ENCODE results near the gene ZRSR2.
"Not testable (repeated sequence)": the region's sequence is repeated elsewhere in the genome, so short reads cannot be mapped to it uniquely, and the experiment has no call there.

ZRSR2 gene

GRCh38 chrX:15797707-15798106 lies 7.4 kb downstream of the ZRSR2 start:
- no peak for DNase-seq (ENCODE audit: low read depth in 4 of 4, low spot score in 1 of 4)

- no peak for DNase-seq (ENCODE audit: low read depth in 4 of 4, low spot score in 1 of 4)
Observed at GRCh38 chrX:15804563-15804962, 14.3 kb downstream of the ZRSR2 start.

GRCh38 chrX:15808254-15808653 lies 18.0 kb downstream of the ZRSR2 start:
- no peak for DNase-seq (ENCODE audit: low read depth in 4 of 4, low spot score in 1 of 4)

- DNase-seq (ENCODE audit: low read depth in 4 of 4, low spot score in 1 of 4) = no peak
Observed at GRCh38 chrX:15812192-15812938, 22.1 kb downstream of the ZRSR2 start.

DNA sequence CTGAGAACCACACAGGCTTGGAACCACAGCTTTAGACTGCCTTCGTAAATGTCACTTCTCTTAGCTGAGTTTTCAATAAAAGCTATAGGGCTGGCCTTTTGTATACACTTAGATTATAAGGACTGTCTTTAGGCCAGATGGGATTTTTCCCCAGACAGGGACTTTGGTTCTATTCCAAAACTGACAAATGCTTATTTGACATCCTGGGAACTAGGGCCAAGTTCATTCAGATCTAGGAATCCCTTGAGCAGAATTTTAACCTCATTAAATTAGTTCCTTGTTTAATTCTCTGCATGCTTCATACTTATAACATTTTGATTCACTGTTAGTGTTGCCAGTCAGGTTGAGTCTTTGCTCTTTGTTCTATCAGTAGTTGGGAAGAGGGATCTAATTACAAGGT lies 23.1 kb downstream of the ZRSR2 start:
- no peak for DNase-seq (ENCODE audit: low read depth in 4 of 4, low spot score in 1 of 4)

DNA sequence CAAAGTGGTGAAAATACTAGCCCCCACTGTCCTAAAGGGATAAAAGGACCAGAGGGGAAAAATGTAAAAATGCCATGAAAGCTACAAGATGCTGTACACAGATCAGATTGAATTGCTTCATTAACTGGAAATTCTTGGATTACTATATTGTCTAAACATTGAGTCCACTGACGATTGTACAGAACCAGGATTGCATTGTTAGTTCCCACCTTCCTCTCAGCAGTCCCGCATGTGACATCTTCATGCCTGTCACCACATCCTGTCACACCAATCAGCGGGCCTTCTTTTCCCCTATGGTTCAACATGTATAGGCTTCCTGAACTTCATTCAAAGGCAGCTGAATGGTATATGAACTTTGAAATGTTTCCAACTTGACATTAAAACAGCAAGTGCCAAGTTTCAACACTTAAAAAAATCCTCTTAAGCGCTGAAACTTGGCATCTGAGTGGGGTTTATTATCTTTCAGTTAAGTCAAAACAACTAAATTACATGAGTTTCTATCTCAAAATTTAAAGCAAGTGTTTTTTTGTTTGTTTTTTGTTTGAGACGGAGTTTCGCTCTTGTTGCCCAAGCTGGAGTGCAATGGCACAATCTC lies 24.6 kb downstream of the ZRSR2 start:
- DNase-seq (ENCODE audit: low read depth in 4 of 4, low spot score in 1 of 4) = no peak

GRCh38 chrX:15815779-15816437 lies 25.6 kb downstream of the ZRSR2 start:
- no peak for DNase-seq (ENCODE audit: low read depth in 4 of 4, low spot score in 1 of 4)

- no peak for DNase-seq (ENCODE audit: low read depth in 4 of 4, low spot score in 1 of 4)
Observed at GRCh38 chrX:15816438-15816809, 26.1 kb downstream of the ZRSR2 start.

- peak in 1 of 4 experiments; percentile 11 for DNase-seq (ENCODE audit: low read depth in 4 of 4, low spot score in 1 of 4)
Observed at GRCh38 chrX:15816886-15817285, 26.6 kb downstream of the ZRSR2 start.

DNA sequence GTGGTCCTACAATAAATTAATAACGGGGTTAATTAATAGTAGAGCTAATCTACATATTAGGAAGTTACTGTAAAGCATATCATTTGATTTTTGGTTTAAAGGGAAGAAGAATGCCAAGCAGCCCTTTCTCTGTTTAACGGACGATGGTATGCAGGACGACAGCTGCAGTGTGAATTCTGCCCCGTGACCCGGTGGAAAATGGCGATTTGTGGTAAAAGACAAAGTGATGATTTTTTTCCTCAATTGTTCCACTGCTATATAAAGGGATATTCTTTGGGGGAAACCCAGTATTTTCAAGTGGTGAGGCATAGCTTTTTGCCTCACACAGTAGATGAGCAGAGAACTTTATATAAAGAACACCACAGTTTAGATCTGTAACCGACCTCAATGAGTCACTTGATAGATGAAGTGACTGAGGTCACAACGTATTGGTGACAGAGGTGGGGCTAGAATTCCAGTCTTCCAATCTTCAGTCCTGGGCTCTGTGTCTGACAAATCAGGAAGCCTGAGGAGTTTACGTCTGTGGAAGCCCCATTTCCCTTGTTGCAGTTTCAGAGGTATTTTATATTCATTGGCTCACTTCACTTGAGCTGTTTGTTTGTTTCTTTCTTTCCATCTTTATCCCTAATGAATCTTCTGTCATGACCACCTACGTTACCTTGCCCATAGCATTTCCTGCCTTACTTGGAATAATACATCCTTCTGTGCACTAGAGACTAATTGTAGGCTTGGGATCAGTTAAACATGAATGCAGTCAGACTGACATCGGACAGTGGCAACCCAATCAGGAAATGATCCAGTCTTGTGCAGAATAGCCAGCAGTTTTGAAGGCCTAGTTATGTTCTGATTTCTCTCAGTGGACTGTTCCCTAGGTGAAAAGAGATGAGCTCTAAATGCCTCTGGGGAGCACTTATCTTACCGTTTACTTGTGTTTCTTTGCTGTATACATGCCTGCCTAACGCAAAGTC lies 30.1 kb downstream of the ZRSR2 start:
- no peak for DNase-seq (ENCODE audit: low read depth in 4 of 4, low spot score in 1 of 4)

DNA sequence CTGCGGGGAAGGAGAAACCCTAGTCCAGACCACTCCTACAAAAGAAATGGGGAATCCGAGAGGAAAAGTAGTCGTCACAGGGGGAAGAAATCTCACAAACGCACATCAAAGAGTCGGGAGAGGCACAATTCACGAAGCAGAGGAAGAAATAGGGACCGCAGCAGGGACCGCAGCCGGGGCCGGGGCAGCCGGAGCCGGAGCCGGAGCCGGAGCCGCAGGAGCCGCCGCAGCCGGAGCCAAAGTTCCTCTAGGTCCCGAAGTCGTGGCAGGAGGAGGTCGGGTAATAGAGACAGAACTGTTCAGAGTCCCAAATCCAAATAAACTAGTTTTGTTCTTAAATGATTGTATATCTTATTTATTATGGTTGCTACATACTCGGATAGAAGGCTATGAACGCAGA lies 32.6 kb downstream of the ZRSR2 start:
- DNase-seq (ENCODE audit: low read depth in 4 of 4, low spot score in 1 of 4) = no peak

GRCh38 chrX:15825936-15826335 lies 35.7 kb downstream of the ZRSR2 start:
- DNase-seq (ENCODE audit: low read depth in 4 of 4, low spot score in 1 of 4) = no peak

DNA sequence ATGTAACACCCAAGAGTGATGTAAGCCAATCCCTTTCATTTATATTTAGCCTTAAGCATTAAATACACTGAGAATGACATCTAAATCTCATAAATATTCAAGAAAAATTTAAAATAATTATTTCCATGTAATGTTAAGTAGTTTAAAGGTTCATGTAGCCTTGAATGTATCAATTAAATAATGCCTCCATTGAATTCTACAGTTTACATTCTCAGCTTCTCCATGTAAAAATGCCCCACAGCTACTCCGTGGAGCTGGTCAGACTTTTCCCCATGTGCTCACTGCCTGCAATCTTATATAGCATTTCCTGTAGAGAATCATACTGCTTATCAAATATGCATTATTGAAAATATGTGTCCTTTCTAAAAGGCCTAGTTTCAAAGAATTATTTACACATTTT lies 38.9 kb downstream of the ZRSR2 start:
- DNase-seq (ENCODE audit: low read depth in 4 of 4, low spot score in 1 of 4) = no peak

GRCh38 chrX:15831347-15831746 lies 41.1 kb downstream of the ZRSR2 start:
- not testable (repeated sequence) for DNase-seq (ENCODE audit: low read depth in 4 of 4, low spot score in 1 of 4)

GRCh38 chrX:15834053-15834452 lies 43.8 kb downstream of the ZRSR2 start:
- no peak for DNase-seq (ENCODE audit: low read depth in 4 of 4, low spot score in 1 of 4)

GRCh38 chrX:15834827-15835595 lies 44.7 kb downstream of the ZRSR2 start:
- DNase-seq (ENCODE audit: low read depth in 4 of 4, low spot score in 1 of 4) = no peak

- DNase-seq (ENCODE audit: low read depth in 4 of 4, low spot score in 1 of 4) = no peak
Observed at GRCh38 chrX:15838017-15838416, 47.7 kb downstream of the ZRSR2 start.

GRCh38 chrX:15841853-15842516 lies 51.7 kb downstream of the ZRSR2 start:
- no peak for DNase-seq (ENCODE audit: low read depth in 4 of 4, low spot score in 1 of 4)

DNA sequence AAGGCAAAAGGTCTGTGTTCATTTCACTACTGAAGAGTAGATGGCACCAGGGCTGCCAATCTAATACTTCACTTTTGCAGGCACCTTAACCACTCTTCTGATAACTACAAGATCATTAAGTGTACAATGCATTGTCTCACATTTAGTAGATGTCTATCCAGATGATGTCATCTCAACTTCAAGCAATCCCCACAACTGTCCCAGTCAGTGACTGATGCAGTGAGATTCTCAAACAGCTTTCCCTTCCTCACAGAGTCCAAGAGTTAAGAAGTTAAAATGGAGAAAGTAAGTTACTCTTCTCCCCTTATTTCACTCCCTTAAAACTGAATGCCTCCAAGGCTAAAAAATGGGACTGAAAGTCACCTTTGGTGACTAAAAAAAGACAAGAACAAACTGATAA lies 53.7 kb downstream of the ZRSR2 start:
- DNase-seq (ENCODE audit: low read depth in 4 of 4, low spot score in 1 of 4) = no peak

DNA sequence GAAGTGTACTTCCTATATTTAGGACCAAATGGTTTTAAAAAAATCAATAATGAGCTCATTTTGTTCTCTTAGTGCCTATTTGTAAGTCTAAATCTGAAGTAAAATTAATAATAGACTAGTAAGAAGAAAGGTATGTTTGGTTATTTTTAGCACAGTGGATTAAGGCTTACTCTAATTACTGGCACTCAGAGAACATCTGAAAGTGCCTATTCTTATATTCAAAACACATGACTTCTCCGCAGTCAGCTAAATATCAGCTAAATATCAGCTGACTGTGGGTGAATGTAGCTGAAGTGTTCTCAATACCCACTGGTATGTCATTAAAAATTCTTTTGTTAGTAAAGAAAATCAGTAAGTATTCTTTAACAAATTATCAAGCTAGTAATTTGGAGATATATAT lies 58.3 kb downstream of the ZRSR2 start:
- DNase-seq (ENCODE audit: low read depth in 4 of 4, low spot score in 1 of 4) = no peak
